Testis (tissue), 3 donors: ENCODE measurements around the gene CPEB1. TPM values are rescaled to one million over a fixed set of nuclear protein-coding genes. Genes with fewer than 3 reads are reported as not detected.

ENCODE experiments used
- DNase-seq: peaks from one replicate; pipeline ENCODE4 v3.0.0-alpha.2; 2019
- H3K27ac ChIP-seq, 2 donors: fragments of 200-600 bp; sonication (generic); one replicate each; pipeline ENCODE4 v1.5.1; 2019
- H3K27me3 ChIP-seq: fragments of 200-600 bp; sonication (generic); one replicate; pipeline ENCODE4 v1.5.1; 2019
- H3K36me3 ChIP-seq: fragments of 200-600 bp; sonication (generic); one replicate; pipeline ENCODE4 v1.5.1; 2017; ENCODE audit warnings: low read depth; ENCODE audit errors: missing control alignments
- H3K4me1 ChIP-seq: fragments of 200-600 bp; sonication (generic); one replicate; pipeline ENCODE4 v1.5.1; 2019
- H3K4me3 ChIP-seq, 2 donors: fragments of 200-600 bp; sonication (generic); one replicate each; pipeline ENCODE4 v1.5.1; 2017 to 2019
- H3K9me3 ChIP-seq: fragments of 200-600 bp; sonication (generic); one replicate; pipeline ENCODE4 v1.5.1; 2017
- POLR2A ChIP-seq: fragments of 450-650 bp; IDR thresholded peaks from one replicate; pipeline ENCODE4 v1.6.1; 2017; ENCODE audit warnings: antibody characterized with exemption, mild to moderate bottlenecking, moderate library complexity
- WGBS, 2 donors: methylation state at CpG; one replicate each; pipeline ENCODE4 v1.1.5; 2018; 5-methylcytosine and 5-hydroxymethylcytosine counted together
- intact Hi-C: fragments of 100-400 bp; cut with DNase I; formaldehyde crosslinking; loops from one replicate; pipeline ENCODE4 v1.15.1; 2023; ENCODE audit warnings: low total_unique reads
- polyA plus RNA-seq: library from polyadenylated mRNA; stranded (reverse); fragments of 350-450 nt; fragmentation: Illumina TruSeq; extraction: RNeasy Lipid Tissue Mini Kit (QIAGEN cat#74804); gene quantifications from one replicate; pipeline ENCODE4 v1.2.3, GENCODE V29; 2014; ENCODE audit warnings: low read depth, low replicate concordance; ENCODE audit not compliant: insufficient read depth
- total RNA-seq, 2 donors: library from RNA; depleted of rRNA; stranded (reverse); fragments of >200 nt; gene quantifications; one replicate each; pipeline ENCODE4 v1.2.3, GENCODE V29; 2016
- TF ChIP-seq, protein P1 (sequence below), 3 experiments: fragments of 450-650 bp in 2 of 3; fragments of 200-600 bp in 1 of 3; sonication (generic) in 1 of 3; IDR thresholded peaks; one replicate each; pipeline ENCODE4 v1.5.1; 2016 to 2019; ENCODE audit warnings: antibody characterized with exemption in 3 of 3, mild to moderate bottlenecking in 2 of 3, moderate library complexity in 1 of 3

CPEB1 gene
- total and polyA plus RNA-seq, 3 donors from 2014 or later = 60.8 to 89.1 (median 74.3) TPM

DNA sequence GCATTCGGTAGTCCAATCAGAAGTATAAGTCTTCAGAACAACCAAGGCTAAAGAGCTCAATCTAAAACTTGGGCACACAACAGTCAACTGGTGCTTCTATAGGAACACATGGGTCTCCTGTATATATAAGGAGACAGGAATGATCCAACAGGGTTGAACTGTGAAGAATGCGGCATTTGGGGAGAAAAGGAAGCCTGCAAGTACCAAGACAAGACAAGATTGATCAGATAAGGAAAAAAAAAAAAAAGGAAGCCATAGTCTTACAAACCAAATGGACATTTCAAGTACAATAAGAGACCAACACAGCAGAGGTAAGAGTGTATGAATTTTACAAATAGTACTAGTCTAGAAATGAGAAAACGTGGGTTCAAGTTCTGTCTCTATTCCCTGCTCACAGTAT lies 6.5 kb downstream of the CPEB1 start:
- no peak overlapping the region for H3K4me3 ChIP-seq
- no peaks in the 10 kb centered on the region for H3K4me1 ChIP-seq
- WGBS, 2 donors = 79 to 90% methylated on average over 3 of the region's 3 CpGs
- H3K27me3 ChIP-seq = no peaks in the 10 kb centered on the region
- H3K36me3 ChIP-seq = no peaks in the 10 kb centered on the region
- no peak overlapping the region for H3K27ac ChIP-seq
- intact Hi-C loops = no loop called here
- DNase-seq = no peak
- no peaks in the 10 kb centered on the region for H3K9me3 ChIP-seq
- TF ChIP-seq POLR2A = no peak
- TF ChIP-seq, protein P1, sequence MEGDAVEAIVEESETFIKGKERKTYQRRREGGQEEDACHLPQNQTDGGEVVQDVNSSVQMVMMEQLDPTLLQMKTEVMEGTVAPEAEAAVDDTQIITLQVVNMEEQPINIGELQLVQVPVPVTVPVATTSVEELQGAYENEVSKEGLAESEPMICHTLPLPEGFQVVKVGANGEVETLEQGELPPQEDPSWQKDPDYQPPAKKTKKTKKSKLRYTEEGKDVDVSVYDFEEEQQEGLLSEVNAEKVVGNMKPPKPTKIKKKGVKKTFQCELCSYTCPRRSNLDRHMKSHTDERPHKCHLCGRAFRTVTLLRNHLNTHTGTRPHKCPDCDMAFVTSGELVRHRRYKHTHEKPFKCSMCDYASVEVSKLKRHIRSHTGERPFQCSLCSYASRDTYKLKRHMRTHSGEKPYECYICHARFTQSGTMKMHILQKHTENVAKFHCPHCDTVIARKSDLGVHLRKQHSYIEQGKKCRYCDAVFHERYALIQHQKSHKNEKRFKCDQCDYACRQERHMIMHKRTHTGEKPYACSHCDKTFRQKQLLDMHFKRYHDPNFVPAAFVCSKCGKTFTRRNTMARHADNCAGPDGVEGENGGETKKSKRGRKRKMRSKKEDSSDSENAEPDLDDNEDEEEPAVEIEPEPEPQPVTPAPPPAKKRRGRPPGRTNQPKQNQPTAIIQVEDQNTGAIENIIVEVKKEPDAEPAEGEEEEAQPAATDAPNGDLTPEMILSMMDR (IDR thresholded peaks at IDR 0.05) = no peak

DNA sequence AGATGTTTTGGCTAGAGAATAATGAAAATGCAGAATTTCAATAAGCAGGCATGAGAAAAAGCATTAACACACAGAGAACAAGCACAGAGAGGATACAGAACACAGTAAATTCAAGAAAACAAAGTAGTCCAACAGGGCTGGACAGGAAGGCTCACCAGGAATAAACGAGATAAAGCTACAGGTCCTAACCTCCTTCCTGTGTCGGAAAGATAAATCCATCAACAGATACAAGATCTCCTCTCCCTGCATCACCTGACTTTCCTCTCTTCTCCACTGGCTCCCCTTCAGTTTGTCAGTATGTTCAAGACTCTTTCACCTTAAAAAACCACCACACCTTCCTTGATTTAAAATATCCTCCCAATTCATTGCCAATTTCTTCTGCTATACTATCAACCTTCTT lies 11.4 kb downstream of the CPEB1 start:
- intact Hi-C loops = no loop called here

DNA sequence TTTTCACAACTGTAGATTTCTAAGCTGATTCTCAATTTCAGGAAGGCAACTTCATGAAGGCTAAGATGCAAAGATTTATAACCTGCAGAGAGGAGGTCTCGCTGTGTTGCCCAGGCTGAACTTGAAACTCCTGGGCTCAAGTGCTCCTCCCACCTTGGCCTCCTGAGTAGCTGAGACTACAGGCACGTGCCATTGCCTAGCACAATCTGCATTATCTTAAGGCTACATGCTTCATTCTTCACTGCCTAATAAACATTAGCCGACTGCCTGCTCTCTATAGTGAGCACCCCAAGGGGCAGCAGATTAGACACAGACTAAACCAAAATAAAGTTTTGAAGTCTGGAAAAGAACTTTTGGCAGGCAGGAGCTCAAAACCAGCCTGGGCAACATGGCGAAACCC lies 17.1 kb downstream of the CPEB1 start:
- Histone ChIP-seq H3K4me1 (no peaks in the 10 kb centered on the region), H3K4me3 (no peak overlapping the region), H3K9me3 (no peaks in the 10 kb centered on the region), H3K27me3 (no peaks in the 10 kb centered on the region), H3K36me3 (no peaks in the 10 kb centered on the region), H3K27ac (no peak overlapping the region)
- intact Hi-C loops = no loop called here
- TF ChIP-seq POLR2A = no peak
- TF ChIP-seq, protein P1 (IDR thresholded peaks at IDR 0.05) = no peak
- 51 to 70% methylated on average over 4 of the region's 4 CpGs for WGBS, 2 donors
- DNase-seq = no peak

More for the DNA sequence above, 11.4 kb downstream of the CPEB1 start:
- Histone ChIP-seq H3K4me1 (no peaks in the 10 kb centered on the region), H3K4me3 (no peak overlapping the region), H3K27ac (no peak overlapping the region), H3K9me3 (no peaks in the 10 kb centered on the region), H3K36me3 (no peaks in the 10 kb centered on the region), H3K27me3 (no peaks in the 10 kb centered on the region)
- TF ChIP-seq POLR2A = no peak
- TF ChIP-seq, protein P1 (IDR thresholded peaks at IDR 0.05) = no peak
- WGBS, 2 donors = 55 to 57% methylated on average over 2 of the region's 2 CpGs
- DNase-seq = no peak

DNA sequence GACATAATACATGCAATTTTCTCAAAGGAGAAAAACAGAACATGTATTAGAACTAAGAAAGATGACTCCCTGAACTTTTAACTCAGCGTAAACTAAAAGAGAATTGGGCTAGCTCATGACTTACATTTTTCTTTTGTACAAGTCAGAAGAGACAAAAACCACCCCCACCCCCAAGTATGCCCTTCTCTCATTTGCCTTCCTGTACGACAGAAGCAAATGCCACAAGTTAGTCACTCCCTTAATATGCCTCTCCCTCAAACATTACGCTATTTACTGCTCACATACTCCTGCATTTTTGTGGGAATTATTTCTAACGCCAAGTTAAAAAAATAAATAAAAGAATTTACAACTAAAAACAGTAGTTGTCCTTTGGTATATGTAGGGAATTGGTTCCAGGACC lies 22.0 kb downstream of the CPEB1 start:
- 85 to 93% methylated on average over 4 of the region's 4 CpGs for WGBS, 2 donors

DNA sequence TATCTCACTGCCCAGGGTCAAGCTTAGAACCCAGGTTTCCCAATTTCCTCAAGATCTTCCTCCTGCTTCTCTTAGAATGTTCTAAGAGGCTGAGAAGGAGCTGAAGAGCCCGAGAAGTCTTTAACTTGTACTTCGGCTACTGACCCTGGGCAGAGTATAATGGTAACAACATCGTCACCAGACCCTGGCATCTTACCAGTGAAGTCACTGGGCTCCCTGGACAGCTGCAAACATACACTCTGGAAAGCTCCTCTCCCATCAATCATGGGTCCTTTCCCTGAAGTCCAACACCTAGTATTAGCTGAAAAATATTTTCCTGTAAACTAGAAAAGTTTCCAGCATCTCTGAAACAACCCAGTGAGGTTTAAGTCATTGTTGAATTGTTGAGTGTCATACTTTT lies 22.7 kb downstream of the CPEB1 start:
- H3K4me3 ChIP-seq = no peak overlapping the region
- no peaks in the 10 kb centered on the region for H3K36me3 ChIP-seq
- H3K9me3 ChIP-seq = no peaks in the 10 kb centered on the region
- no peak overlapping the region for H3K27ac ChIP-seq
- H3K27me3 ChIP-seq = no peaks in the 10 kb centered on the region
- 92 to 95% methylated on average over 3 of the region's 3 CpGs for WGBS, 2 donors
- intact Hi-C loops = no loop called here
- TF ChIP-seq POLR2A = no peak
- TF ChIP-seq, protein P1 (IDR thresholded peaks at IDR 0.05) = no peak
- no peak for DNase-seq
- H3K4me1 ChIP-seq = no peaks in the 10 kb centered on the region

More for the DNA sequence above, 22.0 kb downstream of the CPEB1 start:
- Histone ChIP-seq H3K4me1 (no peaks in the 10 kb centered on the region), H3K4me3 (no peak overlapping the region), H3K9me3 (no peaks in the 10 kb centered on the region), H3K36me3 (no peaks in the 10 kb centered on the region), H3K27me3 (no peaks in the 10 kb centered on the region), H3K27ac (no peak overlapping the region)
- no peak for TF ChIP-seq POLR2A
- TF ChIP-seq, protein P1 (IDR thresholded peaks at IDR 0.05) = no peak
- intact Hi-C loops = no loop called here
- no peak for DNase-seq
